ENCODE results near the gene CMTM5.
"Not testable (repeated sequence)": the region's sequence is repeated elsewhere in the genome, so short reads cannot be mapped to it uniquely, and the experiment has no call there.

The CMTM5 gene

DNA sequence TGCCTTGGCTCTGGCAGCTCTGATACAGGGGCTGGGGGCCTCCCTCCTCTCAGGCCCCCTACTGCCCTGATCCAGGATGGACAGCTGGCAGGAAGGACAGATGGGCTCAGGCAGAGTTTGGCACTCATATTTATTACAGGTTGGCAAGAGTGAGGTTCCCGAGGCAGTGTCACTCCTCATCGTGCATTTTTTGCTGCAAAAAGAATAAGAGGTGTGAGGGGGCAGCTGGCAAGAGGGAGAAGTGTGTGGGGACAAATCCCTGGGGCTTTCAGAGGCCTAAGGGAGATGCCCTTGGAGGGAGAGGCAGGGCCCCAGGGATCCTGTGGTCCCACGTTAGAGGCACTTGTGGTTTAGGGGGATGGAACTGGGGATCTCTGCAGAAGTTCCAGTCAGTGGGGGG lies 5.0 kb downstream of the CMTM5 start:
- TF ChIP-seq, protein P1, sequence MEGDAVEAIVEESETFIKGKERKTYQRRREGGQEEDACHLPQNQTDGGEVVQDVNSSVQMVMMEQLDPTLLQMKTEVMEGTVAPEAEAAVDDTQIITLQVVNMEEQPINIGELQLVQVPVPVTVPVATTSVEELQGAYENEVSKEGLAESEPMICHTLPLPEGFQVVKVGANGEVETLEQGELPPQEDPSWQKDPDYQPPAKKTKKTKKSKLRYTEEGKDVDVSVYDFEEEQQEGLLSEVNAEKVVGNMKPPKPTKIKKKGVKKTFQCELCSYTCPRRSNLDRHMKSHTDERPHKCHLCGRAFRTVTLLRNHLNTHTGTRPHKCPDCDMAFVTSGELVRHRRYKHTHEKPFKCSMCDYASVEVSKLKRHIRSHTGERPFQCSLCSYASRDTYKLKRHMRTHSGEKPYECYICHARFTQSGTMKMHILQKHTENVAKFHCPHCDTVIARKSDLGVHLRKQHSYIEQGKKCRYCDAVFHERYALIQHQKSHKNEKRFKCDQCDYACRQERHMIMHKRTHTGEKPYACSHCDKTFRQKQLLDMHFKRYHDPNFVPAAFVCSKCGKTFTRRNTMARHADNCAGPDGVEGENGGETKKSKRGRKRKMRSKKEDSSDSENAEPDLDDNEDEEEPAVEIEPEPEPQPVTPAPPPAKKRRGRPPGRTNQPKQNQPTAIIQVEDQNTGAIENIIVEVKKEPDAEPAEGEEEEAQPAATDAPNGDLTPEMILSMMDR (IDR thresholded peaks at IDR 0.05; ENCODE audit: extremely low read depth, insufficient read depth, missing control alignments) = no peak
- in situ Hi-C loops (cut with MboI; ENCODE audit: low pct_unique_long_range_greater_than_20kb, low sequenced_read_pairs, unreplicated experiment) = no loop called here
- DNase-seq (ENCODE audit: low spot score) = no peak

DNA sequence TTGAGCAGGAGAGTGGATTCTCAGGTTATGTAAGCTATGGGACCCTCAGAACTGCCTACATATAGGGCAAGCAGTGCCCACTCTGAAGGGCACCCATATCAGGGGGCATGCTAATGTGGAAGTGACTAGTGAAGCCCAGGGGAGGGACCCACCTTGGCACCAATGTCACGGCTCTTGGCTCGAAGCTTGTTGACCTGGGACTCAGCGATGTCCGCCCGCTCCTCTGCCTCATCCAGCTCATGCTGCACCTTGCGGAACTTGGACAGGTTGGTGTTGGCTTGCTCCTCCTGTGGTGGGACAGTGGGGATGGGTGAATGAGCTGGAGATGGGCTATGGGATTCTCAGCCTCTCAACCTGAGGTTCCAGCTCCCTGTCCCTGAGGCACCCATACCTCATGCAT lies 5.4 kb downstream of the CMTM5 start:
- TF ChIP-seq, protein P1 (IDR thresholded peaks at IDR 0.05; ENCODE audit: extremely low read depth, insufficient read depth, missing control alignments) = no peak
- no peak for DNase-seq (ENCODE audit: low spot score)
- in situ Hi-C loops (cut with MboI; ENCODE audit: low pct_unique_long_range_greater_than_20kb, low sequenced_read_pairs, unreplicated experiment) = no loop called here

DNA sequence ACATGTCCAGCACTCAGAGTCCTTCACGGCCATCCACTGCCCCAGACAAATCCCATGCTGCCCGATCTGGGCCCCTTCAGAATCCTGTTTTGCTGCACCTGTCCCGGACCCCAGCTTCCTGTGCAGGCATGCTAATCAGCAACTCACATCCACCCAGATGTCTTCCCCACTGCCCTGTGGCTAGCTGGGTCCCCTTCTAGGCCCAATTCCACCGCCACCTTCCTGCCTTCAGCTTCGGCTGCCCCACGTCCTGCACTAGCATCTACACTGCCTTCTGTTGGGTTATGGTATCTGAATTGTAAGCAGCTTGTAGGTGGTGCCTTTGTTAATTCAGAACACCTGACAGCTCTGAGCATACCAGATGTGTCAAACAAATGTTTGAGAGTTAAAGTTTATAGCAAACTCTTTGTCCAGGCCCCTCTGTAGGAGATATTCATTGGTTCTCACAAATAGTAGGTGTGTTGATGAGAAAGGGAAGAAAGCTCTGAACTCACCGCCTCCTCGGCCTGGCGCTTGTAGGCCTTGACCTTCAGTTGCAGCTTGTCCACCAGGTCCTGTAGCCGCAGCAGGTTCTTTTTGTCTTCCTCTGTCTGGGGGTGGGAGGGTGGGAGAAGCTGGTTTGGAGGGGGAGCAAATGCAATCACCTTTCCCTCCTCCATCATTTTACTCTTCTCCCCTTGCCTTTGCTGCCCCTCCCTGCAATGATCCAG lies 6.0 kb downstream of the CMTM5 start:
- DNase-seq (ENCODE audit: low spot score) = no peak
- in situ Hi-C loops (cut with MboI; ENCODE audit: low pct_unique_long_range_greater_than_20kb, low sequenced_read_pairs, unreplicated experiment) = no loop called here
- TF ChIP-seq, protein P1 (IDR thresholded peaks at IDR 0.05; ENCODE audit: extremely low read depth, insufficient read depth, missing control alignments) = no peak

DNA sequence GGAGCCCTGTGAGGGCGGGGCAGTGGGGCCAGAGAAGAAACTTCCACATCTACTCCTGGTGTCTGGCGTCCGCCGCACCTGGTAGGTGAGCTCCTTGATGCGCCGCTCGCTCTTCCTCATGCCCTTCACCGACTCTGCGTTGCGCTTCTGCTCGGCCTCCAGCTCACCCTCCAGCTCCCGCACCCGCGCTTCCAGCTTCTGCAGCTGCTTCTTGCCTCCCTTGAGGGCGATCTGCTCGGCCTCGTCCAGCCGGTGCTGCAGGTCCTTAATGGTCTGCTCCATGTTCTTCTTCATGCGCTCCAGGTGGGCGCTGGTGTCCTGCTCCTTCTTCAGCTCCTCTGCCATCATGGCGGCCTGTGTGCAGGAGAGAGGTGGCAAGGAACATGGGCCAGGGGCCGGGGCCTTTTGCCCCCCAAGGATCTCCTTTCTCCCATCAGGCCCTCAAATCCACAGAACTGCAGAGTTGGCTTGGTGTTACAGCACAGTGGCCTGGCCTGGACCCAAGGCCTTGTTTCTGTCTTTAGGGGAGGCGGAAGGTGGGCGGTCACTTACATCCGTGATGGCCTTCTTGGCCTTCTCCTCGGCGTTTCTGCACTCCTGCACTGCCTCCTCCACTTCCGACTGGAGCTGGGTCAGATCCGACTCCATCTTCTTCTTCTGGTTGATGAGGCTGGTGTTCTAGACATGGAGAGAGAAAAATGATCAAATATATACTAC lies 7.7 kb downstream of the CMTM5 start:
- DNase-seq (ENCODE audit: low spot score) = no peak
- in situ Hi-C loops (cut with MboI; ENCODE audit: low pct_unique_long_range_greater_than_20kb, low sequenced_read_pairs, unreplicated experiment) = no loop called here

DNA sequence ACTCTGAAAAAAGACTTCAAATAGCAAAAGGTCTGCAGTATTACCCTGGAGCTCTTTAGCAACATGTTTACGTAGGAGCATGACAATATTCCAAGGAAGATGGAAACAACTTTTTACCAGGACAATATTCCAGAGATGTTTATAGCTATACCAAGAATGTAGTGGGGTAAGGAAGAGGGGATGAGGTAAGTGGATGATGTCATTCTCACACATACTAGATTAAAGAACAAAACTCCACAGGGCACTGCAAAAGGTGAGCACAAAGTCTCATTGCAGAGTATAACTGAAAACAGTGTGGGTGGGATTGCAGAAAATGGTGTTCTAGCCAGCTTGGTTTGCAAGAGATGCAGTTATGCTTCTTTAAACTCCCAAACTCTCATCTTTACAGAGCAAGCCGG lies 8.4 kb downstream of the CMTM5 start:
- TF ChIP-seq, protein P1 (IDR thresholded peaks at IDR 0.05; ENCODE audit: extremely low read depth, insufficient read depth, missing control alignments) = no peak
- DNase-seq (ENCODE audit: low spot score) = no peak
- in situ Hi-C loops (cut with MboI; ENCODE audit: low pct_unique_long_range_greater_than_20kb, low sequenced_read_pairs, unreplicated experiment) = no loop called here

More for the DNA sequence above, 7.7 kb downstream of the CMTM5 start:
- TF ChIP-seq, protein P1 (IDR thresholded peaks at IDR 0.05; ENCODE audit: extremely low read depth, insufficient read depth, missing control alignments) = no peak

DNA sequence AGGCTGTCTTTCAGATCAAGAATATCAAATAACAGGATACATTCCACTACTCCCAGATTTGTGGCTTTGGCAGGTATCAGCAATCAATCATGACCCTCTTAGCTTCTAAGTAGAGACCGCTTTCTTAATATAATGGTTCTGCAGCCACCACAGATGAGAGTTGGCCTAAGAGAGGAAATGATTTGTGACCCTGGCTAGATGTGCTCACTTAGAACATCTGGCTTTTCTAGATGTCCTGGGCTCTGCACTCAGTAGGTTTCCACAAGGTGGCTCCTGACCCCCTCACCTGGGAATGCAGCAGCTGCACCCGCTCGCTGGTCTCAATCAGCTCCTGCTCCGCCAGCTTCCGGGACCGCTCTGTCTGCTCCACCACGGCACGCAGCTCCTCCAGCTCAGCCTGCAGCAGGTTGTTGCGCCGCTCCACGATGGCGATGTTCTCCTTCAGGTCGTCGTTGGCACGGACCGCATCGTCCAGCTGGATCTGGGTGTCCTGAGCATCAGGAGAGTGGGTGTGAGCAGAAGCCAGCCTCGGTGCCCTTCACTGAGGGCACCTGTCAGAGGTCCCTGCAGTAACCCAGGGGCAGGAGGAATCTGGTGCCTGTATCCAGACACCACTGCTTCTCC lies 8.9 kb downstream of the CMTM5 start:
- TF ChIP-seq, protein P1 (IDR thresholded peaks at IDR 0.05; ENCODE audit: extremely low read depth, insufficient read depth, missing control alignments) = peak; percentile 6
- in situ Hi-C loops (cut with MboI; ENCODE audit: low pct_unique_long_range_greater_than_20kb, low sequenced_read_pairs, unreplicated experiment) = no loop called here
- DNase-seq (ENCODE audit: low spot score) = no peak

DNA sequence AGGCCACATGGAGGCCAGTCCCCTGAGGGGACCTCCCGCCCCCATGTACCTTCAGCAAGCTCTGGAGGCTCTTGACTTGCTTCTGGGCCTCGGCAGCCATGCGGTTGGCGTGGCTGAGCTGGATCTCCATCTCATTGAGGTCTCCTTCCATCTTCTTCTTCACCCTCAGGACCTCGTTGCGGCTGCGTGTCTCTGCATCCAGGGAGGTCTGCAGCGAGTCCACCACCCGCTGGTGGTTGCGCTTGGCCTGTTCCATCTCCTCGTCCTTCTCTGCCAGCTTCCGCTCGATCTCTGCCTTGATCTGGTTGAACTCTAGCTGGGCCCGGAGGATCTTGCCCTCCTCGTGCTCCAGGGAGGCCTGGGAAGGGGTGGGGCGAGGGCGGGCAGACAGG lies 9.4 kb downstream of the CMTM5 start:
- DNase-seq (ENCODE audit: low spot score); in situ Hi-C loops (cut with MboI; ENCODE audit: low pct_unique_long_range_greater_than_20kb, low sequenced_read_pairs, unreplicated experiment): not testable (repeated sequence)
